K562 (cell line): ENCODE results near the gene ZNF865. TPM values are rescaled to one million over a fixed set of nuclear protein-coding genes. Genes with fewer than 3 reads are reported as not detected.

Source experiments
- ATAC-seq: fragments of 200-7000 bp; cut with Tn5 transposase; 3 replicates; pipeline ENCODE4 v1.9.1; 2020; ENCODE audit warnings: moderate library complexity
- BruUV-seq: library from RNA; stranded (reverse); fragments of 400-500 nt; replicated peaks from 2 replicates; lab custom pipeline; 2021; lab: Mats Ljungman, UMichigan
- CTCF ChIA-PET: fragments of 300-600 bp; formaldehyde crosslinking; extraction: SDS; loops from one replicate; lab custom pipeline; 2021; ENCODE audit warnings: low intra/inter-chr PET ratio; lab: Yijun Ruan, JAX
- POLR2A ChIA-PET: fragments of 300-600, 350-650 bp; sonication (Branson Sonifier 250); formaldehyde crosslinking; extraction: SDS; loops from one replicate; lab custom pipeline; 2021; ENCODE audit warnings: antibody characterized with exemption, inconsistent platforms; lab: Yijun Ruan, JAX
- DNase-seq, 4 experiments: peaks; one replicate each; pipeline versions ENCODE4 v3.0.0 to v3.0.0-alpha.2; 2011 to 2018; ENCODE audit warnings: low spot score in 3 of 4, mixed read lengths in 3 of 4; ENCODE audit errors: extremely low read depth in 1 of 4
- FAIRE-seq: peaks from 2 replicates; lab custom pipeline; 2011; peaks lifted over from hg19 to GRCh38; lab: Jason Lieb, UNC
- H2AFZ ChIP-seq: 2 replicates; pipeline ENCODE4 v1.6.0; 2011; ENCODE audit warnings: low read depth, low read length, control low read depth, inconsistent platforms
- H3K27ac ChIP-seq: fragments of 200-600 bp; 3 replicates; pipeline ENCODE4 v1.8.0; 2011; ENCODE audit warnings: low read depth, mild to moderate bottlenecking, control low read depth, inconsistent platforms, low read length, moderate library complexity, mixed read lengths; ENCODE audit errors: extremely low read depth
- H3K27me3 ChIP-seq, 2 experiments: fragments of 300-600 bp in 1 of 2; 2 replicates in 1 of 2; 3 replicates in 1 of 2; pipeline versions ENCODE4 v1.6.0 to v1.8.0; 2011; ENCODE audit warnings: inconsistent platforms in 2 of 2, low read length in 2 of 2, mild to moderate bottlenecking in 1 of 2, mixed read lengths in 1 of 2, moderate library complexity in 1 of 2; ENCODE audit not compliant: control insufficient read depth in 2 of 2, insufficient read depth in 2 of 2
- H3K36me3 ChIP-seq: fragments of 300-600 bp; 3 replicates; pipeline ENCODE4 v1.8.0; 2011; ENCODE audit warnings: mild to moderate bottlenecking, low read length, inconsistent platforms; ENCODE audit not compliant: control insufficient read depth, insufficient read depth
- H3K4me1 ChIP-seq, 2 experiments: fragments of 200-600 bp in 1 of 2; replicated peaks in 1 of 2; 2 replicates in 1 of 2; 3 replicates in 1 of 2; pipeline versions ENCODE4 v1.5.1 to v1.8.0; 2011; ENCODE audit warnings: inconsistent platforms in 2 of 2, low read length in 2 of 2, mild to moderate bottlenecking in 1 of 2, mixed read lengths in 1 of 2, moderate library complexity in 1 of 2; ENCODE audit not compliant: control insufficient read depth in 2 of 2, insufficient read depth in 2 of 2
- H3K4me2 ChIP-seq: 2 replicates; pipeline ENCODE4 v1.6.1; 2011; ENCODE audit warnings: low read length, control low read depth, inconsistent platforms, mixed read lengths; ENCODE audit not compliant: insufficient read depth
- H3K4me3 ChIP-seq: fragments of 200-600 bp; sonication (generic), shearing (Covaris generic); 2 replicates; pipeline ENCODE4 v1.5.1; 2016; ENCODE audit warnings: control low read depth, inconsistent platforms
- H3K79me2 ChIP-seq: fragments of 200-600 bp; 3 replicates; pipeline ENCODE4 v1.8.0; 2011; ENCODE audit warnings: low read length, inconsistent platforms; ENCODE audit not compliant: control insufficient read depth, insufficient read depth
- H3K9ac ChIP-seq, 2 experiments: 2 replicates each; pipeline versions ENCODE4 v1.6.0 to v1.6.1; 2011; ENCODE audit warnings: low read depth in 2 of 2, low read length in 2 of 2, control low read depth in 1 of 2, inconsistent platforms in 1 of 2, mild to moderate bottlenecking in 1 of 2, mixed read lengths in 1 of 2; ENCODE audit not compliant: insufficient read depth in 1 of 2
- H3K9me1 ChIP-seq: one replicate; pipeline ENCODE4 v1.6.0; 2011; ENCODE audit warnings: inconsistent platforms, mild to moderate bottlenecking, low read length, moderate library complexity; ENCODE audit not compliant: control insufficient read depth, insufficient read depth
- H3K9me3 ChIP-seq: replicated peaks from 2 replicates; pipeline ENCODE4 v1.5.1; 2011; ENCODE audit warnings: low read depth, low read length, inconsistent platforms; ENCODE audit not compliant: control insufficient read depth, insufficient read depth
- H4K20me1 ChIP-seq: replicated peaks from 2 replicates; pipeline ENCODE4 v1.6.1; 2011; ENCODE audit warnings: low read length, inconsistent platforms, mixed read lengths; ENCODE audit not compliant: control insufficient read depth, insufficient read depth
- BRCA1 ChIP-seq, 2 experiments: fragments of 450-650 bp in 1 of 2; sonication (generic) in 1 of 2; formaldehyde crosslinking in 1 of 2; IDR thresholded peaks; 2 replicates each; pipeline versions ENCODE4 v1.5.0 to v1.6.1; 2017 to 2020; ENCODE audit warnings: mild to moderate bottlenecking in 1 of 2, missing genetic modification reagents in 1 of 2
- C11orf30 ChIP-seq: fragments of 450-650 bp; IDR thresholded peaks from 2 replicates; pipeline ENCODE4 v1.6.1; 2016; ENCODE audit warnings: low read depth, mild to moderate bottlenecking
- FOXP1 ChIP-seq: sonication (generic); formaldehyde crosslinking; IDR thresholded peaks from 2 replicates; pipeline ENCODE4 v1.8.0; 2022; ENCODE audit warnings: mild to moderate bottlenecking, missing genetic modification reagents
- ILF3 ChIP-seq: fragments of 450-650 bp; IDR thresholded peaks from 2 replicates; pipeline ENCODE4 v1.6.1; 2018; ENCODE audit warnings: antibody characterized with exemption, mild to moderate bottlenecking, moderate library complexity, borderline replicate concordance
- TAF7 ChIP-seq: fragments of 450-650 bp; IDR thresholded peaks from 2 replicates; pipeline ENCODE4 v1.6.1; 2016; ENCODE audit warnings: missing genetic modification characterization, missing compliant biosample characterization
- ZFX ChIP-seq: sonication (generic); formaldehyde crosslinking; IDR thresholded peaks from 2 replicates; pipeline ENCODE4 v1.8.0; 2022; ENCODE audit warnings: mild to moderate bottlenecking, missing genetic modification reagents, moderate library complexity
- ZNF431 ChIP-seq: sonication (generic); formaldehyde crosslinking; IDR thresholded peaks from 2 replicates; pipeline ENCODE4 v1.8.0; 2022; ENCODE audit warnings: mild to moderate bottlenecking, missing genetic modification reagents
- ZNF695 ChIP-seq: fragments of 450-650 bp; formaldehyde crosslinking; IDR thresholded peaks from 2 replicates; pipeline ENCODE4 v1.4.0; 2020; ENCODE audit warnings: mild to moderate bottlenecking, moderate library complexity
- WGBS: fragments of 100-300 bp; shearing (Covaris generic); methylation state at CpG from one replicate; pipeline ENCODE4 v1.1.6; 2016; ENCODE audit warnings: low coverage, mixed read lengths; ENCODE audit not compliant: insufficient coverage; ENCODE audit errors: missing lambda C conversion rate; 5-methylcytosine and 5-hydroxymethylcytosine counted together
- in situ Hi-C: fragments of 300-500 bp; cut with MboI; formaldehyde crosslinking; loops from 4 replicates; pipeline ENCODE4 v1.15.0; 2018; ENCODE audit warnings: inconsistent platforms, mixed read lengths
- intact Hi-C: fragments of 100-400 bp; cut with micrococcal nuclease; formaldehyde crosslinking; loops from 2 replicates; pipeline ENCODE4 v1.14.2; 2022
- polyA plus RNA-seq, 8 experiments: library from polyadenylated mRNA; depleted of rRNA in 4 of 8; stranded (reverse) in 5 of 8; unstranded in 3 of 8; fragments of >200 nt; fragmentation: Nextera tagmentation in 2 of 8; fragmentation: Illumina TruSeq in 1 of 8; extraction: Ambion mirVana in 2 of 8; extraction: Trizol in 1 of 8; gene quantifications; 2 replicates each; pipeline versions ENCODE4 v1.2.1 to v1.2.3, GENCODE V29; 2011 to 2014; ENCODE audit warnings: inconsistent platforms in 1 of 8, missing spikeins in 1 of 8
- total RNA-seq, 7 experiments: library from RNA; depleted of rRNA in 6 of 7; stranded (reverse); fragments of >200 nt in 6 of 7; fragmentation: Illumina TruSeq in 2 of 7; extraction: Trizol in 2 of 7; gene quantifications; 2 replicates each; pipeline versions ENCODE4 v1.2.1 to v1.2.3, GENCODE V29; 2011 to 2021; ENCODE audit warnings: low replicate concordance in 1 of 7
- TF ChIP-seq, protein P1 (sequence below): sonication (generic); formaldehyde crosslinking; IDR thresholded peaks from 2 replicates; pipeline ENCODE4 v1.8.0; 2022; ENCODE audit warnings: mild to moderate bottlenecking, missing genetic modification reagents
- TF ChIP-seq, protein P2 (sequence below): fragments of 450-650 bp; formaldehyde crosslinking; IDR thresholded peaks from 2 replicates; pipeline ENCODE4 v1.4.0; 2020; ENCODE audit warnings: mild to moderate bottlenecking

ZNF865 gene
- total and polyA plus RNA-seq, 9 of the 15 experiments (the other 6 are each of a cell fraction or from before 2014, with no cell fraction given), result 0.40 to 18.8 (median 1.6) TPM; not detected in 2

GRCh38 chr19:55650126-55650557, 44.7 kb downstream of the ZNF865 start:
- H3K4me3 ChIP-seq, result no peak overlapping the region
- POLR2A ChIA-PET, result no interaction called here

More at GRCh38 chr19:55650126-55650557, 44.7 kb downstream of the ZNF865 start:
- Histone ChIP-seq H2AFZ (no peak overlapping the region), H4K20me1 (no peaks in the 10 kb centered on the region), H3K4me1 (peaks cover 16 to 74% of the 10 kb centered on the region in 2 experiments; a peak in 4 of 5 replicates), H3K79me2 (peaks cover 40% of the 10 kb centered on the region), H3K4me2 (no peak overlapping the region), H3K27ac (no peak overlapping the region), H3K9ac (no peak overlapping the region), H3K36me3 (peaks cover 39% of the 10 kb centered on the region; the same call in 2 of the 3 replicates), H3K9me3 (no peaks in the 10 kb centered on the region), H3K9me1 (no peaks in the 10 kb centered on the region), H3K27me3 (no peaks in the 10 kb centered on the region)
- ATAC-seq (no peak), FAIRE-seq (no peak), DNase-seq (no peak)
- in situ Hi-C loops, result no loop called here
- no TSS peak for BruUV-seq
- intact Hi-C loops, result no loop called here
- CTCF ChIA-PET, result no interaction called here
- 96% methylated on average over 4 of the region's 4 CpGs for WGBS
- no peak for TF ChIP-seq ZFX (CRISPR knock-in tag)
- TF ChIP-seq ZNF695, result no peak
- TF ChIP-seq, protein P1, sequence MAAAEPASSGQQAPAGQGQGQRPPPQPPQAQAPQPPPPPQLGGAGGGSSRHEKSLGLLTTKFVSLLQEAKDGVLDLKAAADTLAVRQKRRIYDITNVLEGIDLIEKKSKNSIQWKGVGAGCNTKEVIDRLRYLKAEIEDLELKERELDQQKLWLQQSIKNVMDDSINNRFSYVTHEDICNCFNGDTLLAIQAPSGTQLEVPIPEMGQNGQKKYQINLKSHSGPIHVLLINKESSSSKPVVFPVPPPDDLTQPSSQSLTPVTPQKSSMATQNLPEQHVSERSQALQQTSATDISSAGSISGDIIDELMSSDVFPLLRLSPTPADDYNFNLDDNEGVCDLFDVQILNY (CRISPR knock-in tag), result no peak
- TF ChIP-seq C11orf30, result no peak
- TF ChIP-seq, protein P2, sequence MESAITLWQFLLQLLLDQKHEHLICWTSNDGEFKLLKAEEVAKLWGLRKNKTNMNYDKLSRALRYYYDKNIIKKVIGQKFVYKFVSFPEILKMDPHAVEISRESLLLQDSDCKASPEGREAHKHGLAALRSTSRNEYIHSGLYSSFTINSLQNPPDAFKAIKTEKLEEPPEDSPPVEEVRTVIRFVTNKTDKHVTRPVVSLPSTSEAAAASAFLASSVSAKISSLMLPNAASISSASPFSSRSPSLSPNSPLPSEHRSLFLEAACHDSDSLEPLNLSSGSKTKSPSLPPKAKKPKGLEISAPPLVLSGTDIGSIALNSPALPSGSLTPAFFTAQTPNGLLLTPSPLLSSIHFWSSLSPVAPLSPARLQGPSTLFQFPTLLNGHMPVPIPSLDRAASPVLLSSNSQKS (CRISPR knock-in tag), result no peak
- no peak for TF ChIP-seq ZNF431
- TF ChIP-seq TAF7 (tag), result no peak
- no peak for TF ChIP-seq ILF3
- no peak for TF ChIP-seq FOXP1 (CRISPR knock-in tag)
- no peak for TF ChIP-seq BRCA1 (IDR thresholded peaks at IDR 0.05)
- no peak for TF ChIP-seq BRCA1 (CRISPR knock-in tag; IDR thresholded peaks at IDR 0.05)
